PC-3 (cell line): ENCODE data around the gene ADAT3. TPM values are rescaled to one million over a fixed set of nuclear protein-coding genes. Genes with fewer than 3 reads are reported as not detected.

Source experiments
- ATAC-seq: fragments of 200-7000 bp; cut with Tn5 transposase; 2 replicates; pipeline ENCODE4 v1.9.1; 2020; ENCODE audit warnings: mild to moderate bottlenecking, moderate library complexity
- BruUV-seq: library from RNA; stranded (reverse); fragments of 400-500 nt; replicated peaks from 2 replicates; lab custom pipeline; 2021; lab: Mats Ljungman, UMichigan
- CTCF ChIA-PET: fragments of 300-600 bp; sonication (Branson Sonifier 250); formaldehyde crosslinking; loops from one replicate; lab custom pipeline; 2022; ENCODE audit warnings: antibody characterized with exemption; lab: Charles Lee
- POLR2A ChIA-PET: fragments of 300-600 bp; sonication (Branson Sonifier 250); formaldehyde crosslinking; loops from one replicate; lab custom pipeline; 2022; ENCODE audit warnings: antibody characterized with exemption; ENCODE audit not compliant: unreplicated experiment; lab: Charles Lee
- DNase-seq: peaks from one replicate; pipeline ENCODE4 v3.0.0-alpha.2; 2015
- H2AFZ ChIP-seq: fragments of 300-600 bp; sonication (generic); 2 replicates; pipeline ENCODE4 v1.6.0; 2016; ENCODE audit warnings: antibody characterized with exemption, low read length
- H3F3A ChIP-seq: fragments of 300-600 bp; sonication (generic); one replicate; pipeline ENCODE4 v1.6.0; 2017; ENCODE audit warnings: antibody characterized with exemption, low read length, control low read depth, mild to moderate bottlenecking; ENCODE audit not compliant: unreplicated experiment
- H3K27ac ChIP-seq: fragments of 300-600 bp; sonication (generic); 2 replicates; pipeline ENCODE4 v1.5.1; 2016; ENCODE audit warnings: mild to moderate bottlenecking, low read length
- H3K27me3 ChIP-seq: fragments of 300-600 bp; sonication (generic); 2 replicates; pipeline ENCODE4 v1.6.1; 2016; ENCODE audit warnings: low read length, mixed read lengths
- H3K36me3 ChIP-seq: fragments of 300-600 bp; sonication (generic); 2 replicates; pipeline ENCODE4 v1.6.1; 2016; ENCODE audit warnings: low read depth, mixed run types, low read length, mixed read lengths
- H3K4me1 ChIP-seq: fragments of 300-600 bp; sonication (generic); 2 replicates; pipeline ENCODE4 v1.5.1; 2016; ENCODE audit warnings: low read length; ENCODE audit not compliant: insufficient read depth
- H3K4me2 ChIP-seq: fragments of 300-600 bp; sonication (generic); 2 replicates; pipeline ENCODE4 v1.6.0; 2016; ENCODE audit warnings: low read length
- H3K4me3 ChIP-seq: fragments of 300-600 bp; sonication (generic); 2 replicates; pipeline ENCODE4 v1.5.1; 2016; ENCODE audit warnings: mild to moderate bottlenecking, low read length, mixed read lengths
- H3K79me2 ChIP-seq: fragments of 300-600 bp; sonication (generic); 2 replicates; pipeline ENCODE4 v1.6.1; 2017; ENCODE audit warnings: low read length, mixed read lengths
- H3K9ac ChIP-seq: fragments of 300-600 bp; sonication (generic); 2 replicates; pipeline ENCODE4 v1.6.0; 2016; ENCODE audit warnings: mild to moderate bottlenecking, low read length
- H3K9me2 ChIP-seq: fragments of 300-600 bp; sonication (generic); replicated peaks from 2 replicates; pipeline ENCODE4 v1.6.1; 2016; ENCODE audit warnings: mixed run types, low read length, mixed read lengths
- H3K9me3 ChIP-seq: fragments of 300-600 bp; sonication (generic); 2 replicates; pipeline ENCODE4 v1.6.1; 2016; ENCODE audit warnings: low read length, mixed read lengths
- H4K20me1 ChIP-seq: fragments of 300-600 bp; sonication (generic); 2 replicates; pipeline ENCODE4 v1.6.1; 2016; ENCODE audit warnings: low read length, mixed read lengths
- EZH2 ChIP-seq: fragments of 300-600 bp; sonication (generic); IDR thresholded peaks from one replicate; pipeline ENCODE4 v1.6.1; 2017; ENCODE audit warnings: antibody characterized with exemption, mild to moderate bottlenecking, low read length; ENCODE audit not compliant: unreplicated experiment
- EZH2phosphoT487 ChIP-seq: fragments of 300-600 bp; sonication (generic); IDR thresholded peaks from 2 replicates; pipeline ENCODE4 v1.6.1; 2018; ENCODE audit warnings: mild to moderate bottlenecking, antibody characterized with exemption, low read length, borderline replicate concordance
- intact Hi-C: fragments of 100-400 bp; cut with micrococcal nuclease; formaldehyde crosslinking; loops from 2 replicates; pipeline ENCODE4 v1.9.0; 2023
- total RNA-seq: library from RNA; depleted of rRNA; stranded (reverse); fragments of >200 nt; gene quantifications from 2 replicates; pipeline ENCODE4 v1.2.3, GENCODE V29; 2014
- TF ChIP-seq, protein P1 (sequence below): fragments of 300-600 bp; sonication (generic); conservative IDR thresholded peaks from 2 replicates; pipeline ENCODE4 v1.5.1; 2017; ENCODE audit warnings: antibody characterized with exemption, low read depth, mild to moderate bottlenecking, low read length

The ADAT3 gene
- total RNA-seq, 1 experiment from 2014 or later, result 8.4 TPM

DNA sequence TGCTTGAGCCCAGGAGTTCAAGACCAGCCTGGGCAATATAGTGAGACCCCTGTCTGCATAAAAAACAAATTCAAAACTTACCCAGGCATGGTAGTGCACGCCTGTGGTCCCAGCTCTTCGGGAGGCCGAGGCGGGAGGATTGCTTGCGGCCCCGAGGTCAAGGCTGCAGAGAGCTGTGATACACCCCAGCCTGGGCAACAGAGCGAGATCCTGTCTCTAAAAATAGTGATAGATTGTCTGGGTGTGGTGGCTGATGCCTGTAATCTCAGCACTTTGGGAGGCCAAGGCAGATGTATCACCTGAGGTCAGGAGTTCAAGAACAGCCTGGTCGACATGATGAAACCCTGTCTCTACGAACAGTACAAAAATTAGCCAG is 37.9 kb upstream of the ADAT3 start:
- ChIA-PET CTCF (no interaction called here), POLR2A (no interaction called here)
- Histone ChIP-seq H3K4me2 (no peak overlapping the region), H3F3A (no peaks in the 10 kb centered on the region), H2AFZ (no peak overlapping the region), H3K4me3 (no peak overlapping the region), H3K27me3 (no peaks in the 10 kb centered on the region), H4K20me1 (0 out of 2 replicates have a peak, but pooled peaks cover 1% of the 10 kb centered on the region), H3K9me2 (no peaks in the 10 kb centered on the region), H3K27ac (no peak overlapping the region), H3K79me2 (peaks cover 4% of the 10 kb centered on the region), H3K9ac (no peak overlapping the region), H3K9me3 (no peaks in the 10 kb centered on the region), H3K4me1 (peaks cover 2% of the 10 kb centered on the region; the same call in 1 of the 2 replicates), H3K36me3 (no peaks in the 10 kb centered on the region)
- TF ChIP-seq EZH2 (no peak), EZH2phosphoT487 (no peak)
- TF ChIP-seq, protein P1, sequence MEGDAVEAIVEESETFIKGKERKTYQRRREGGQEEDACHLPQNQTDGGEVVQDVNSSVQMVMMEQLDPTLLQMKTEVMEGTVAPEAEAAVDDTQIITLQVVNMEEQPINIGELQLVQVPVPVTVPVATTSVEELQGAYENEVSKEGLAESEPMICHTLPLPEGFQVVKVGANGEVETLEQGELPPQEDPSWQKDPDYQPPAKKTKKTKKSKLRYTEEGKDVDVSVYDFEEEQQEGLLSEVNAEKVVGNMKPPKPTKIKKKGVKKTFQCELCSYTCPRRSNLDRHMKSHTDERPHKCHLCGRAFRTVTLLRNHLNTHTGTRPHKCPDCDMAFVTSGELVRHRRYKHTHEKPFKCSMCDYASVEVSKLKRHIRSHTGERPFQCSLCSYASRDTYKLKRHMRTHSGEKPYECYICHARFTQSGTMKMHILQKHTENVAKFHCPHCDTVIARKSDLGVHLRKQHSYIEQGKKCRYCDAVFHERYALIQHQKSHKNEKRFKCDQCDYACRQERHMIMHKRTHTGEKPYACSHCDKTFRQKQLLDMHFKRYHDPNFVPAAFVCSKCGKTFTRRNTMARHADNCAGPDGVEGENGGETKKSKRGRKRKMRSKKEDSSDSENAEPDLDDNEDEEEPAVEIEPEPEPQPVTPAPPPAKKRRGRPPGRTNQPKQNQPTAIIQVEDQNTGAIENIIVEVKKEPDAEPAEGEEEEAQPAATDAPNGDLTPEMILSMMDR, result no peak
- intact Hi-C loops, result no loop called here
- ATAC-seq, result no peak
- DNase-seq, result no peak
- BruUV-seq, result no TSS peak

DNA sequence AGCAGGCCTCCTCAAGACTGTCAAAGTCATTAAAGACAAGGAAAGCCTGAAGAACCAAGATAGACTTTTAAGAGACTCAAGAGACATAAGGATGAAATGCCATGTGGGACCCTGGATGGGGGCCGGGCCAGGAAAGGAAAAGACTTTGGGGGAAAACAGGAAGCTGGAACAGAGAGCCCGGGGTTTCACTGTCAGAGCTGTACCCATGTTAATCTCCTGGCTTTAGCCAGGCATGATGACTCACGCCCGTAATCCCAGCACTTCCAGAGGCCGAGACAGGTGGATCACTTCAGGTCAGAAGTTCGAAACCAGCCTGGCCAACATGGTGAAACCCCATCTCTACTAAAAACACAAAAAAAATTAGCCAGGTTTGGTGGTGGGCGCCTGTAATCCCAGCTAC is 36.2 kb upstream of the ADAT3 start:
- Histone ChIP-seq H3K9ac (no peak overlapping the region), H3K4me1 (peaks cover 8% of the 10 kb centered on the region; the same call in 1 of the 2 replicates), H3K79me2 (peaks cover 18% of the 10 kb centered on the region), H3K27ac (no peak overlapping the region), H3F3A (no peaks in the 10 kb centered on the region), H3K36me3 (no peaks in the 10 kb centered on the region), H2AFZ (no peak overlapping the region), H4K20me1 (no peaks in the 10 kb centered on the region), H3K4me2 (no peak overlapping the region), H3K27me3 (no peaks in the 10 kb centered on the region), H3K9me2 (no peaks in the 10 kb centered on the region), H3K9me3 (no peaks in the 10 kb centered on the region), H3K4me3 (no peak overlapping the region)
- no peak for TF ChIP-seq EZH2
- no peak for TF ChIP-seq EZH2phosphoT487
- TF ChIP-seq, protein P1, result no peak
- no peak for DNase-seq
- POLR2A ChIA-PET, result no interaction called here
- intact Hi-C loops, result no loop called here
- CTCF ChIA-PET, result no interaction called here
- BruUV-seq, result no TSS peak
- no peak for ATAC-seq

DNA sequence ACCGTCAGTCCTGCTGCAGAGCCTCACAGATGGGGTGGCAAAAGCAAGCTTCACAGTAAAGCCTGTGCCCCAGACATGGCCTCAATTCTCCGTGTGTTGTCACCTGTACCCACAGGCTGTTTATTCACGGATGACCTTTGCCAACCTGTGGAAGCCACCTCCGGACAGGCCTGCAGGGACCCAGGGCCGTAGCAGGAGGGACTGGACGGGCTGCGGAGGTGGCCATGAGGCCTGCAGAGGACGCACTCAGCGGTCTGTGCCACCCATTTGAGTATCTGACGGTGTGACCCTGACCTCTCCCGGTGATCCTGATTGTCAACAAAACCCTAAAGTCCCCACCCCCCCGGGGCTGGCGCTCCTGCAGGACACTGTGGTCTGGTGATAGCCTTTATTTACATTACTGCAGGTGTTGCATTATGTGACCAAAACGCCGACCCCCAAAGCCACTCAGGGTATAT is 34.0 kb upstream of the ADAT3 start:
- ChIA-PET CTCF (no interaction called here), POLR2A (no interaction called here)
- Histone ChIP-seq H2AFZ (no peak overlapping the region), H3K4me1 (peaks cover 10% of the 10 kb centered on the region; the same call in 1 of the 2 replicates), H3K79me2 (peaks cover 38% of the 10 kb centered on the region), H3K36me3 (no peaks in the 10 kb centered on the region), H3K27me3 (no peaks in the 10 kb centered on the region), H4K20me1 (no peaks in the 10 kb centered on the region), H3K27ac (no peak overlapping the region), H3F3A (no peaks in the 10 kb centered on the region), H3K4me3 (no peak overlapping the region), H3K4me2 (no peak overlapping the region), H3K9ac (no peak overlapping the region), H3K9me3 (no peaks in the 10 kb centered on the region), H3K9me2 (no peaks in the 10 kb centered on the region)
- intact Hi-C loops, result no loop called here
- TF ChIP-seq EZH2 (no peak), EZH2phosphoT487 (no peak)
- TF ChIP-seq, protein P1, result no peak
- BruUV-seq, result no TSS peak
- DNase-seq, result no peak
- no peak for ATAC-seq
